Measurements from ENCODE around the gene BAHCC1.

DNA sequence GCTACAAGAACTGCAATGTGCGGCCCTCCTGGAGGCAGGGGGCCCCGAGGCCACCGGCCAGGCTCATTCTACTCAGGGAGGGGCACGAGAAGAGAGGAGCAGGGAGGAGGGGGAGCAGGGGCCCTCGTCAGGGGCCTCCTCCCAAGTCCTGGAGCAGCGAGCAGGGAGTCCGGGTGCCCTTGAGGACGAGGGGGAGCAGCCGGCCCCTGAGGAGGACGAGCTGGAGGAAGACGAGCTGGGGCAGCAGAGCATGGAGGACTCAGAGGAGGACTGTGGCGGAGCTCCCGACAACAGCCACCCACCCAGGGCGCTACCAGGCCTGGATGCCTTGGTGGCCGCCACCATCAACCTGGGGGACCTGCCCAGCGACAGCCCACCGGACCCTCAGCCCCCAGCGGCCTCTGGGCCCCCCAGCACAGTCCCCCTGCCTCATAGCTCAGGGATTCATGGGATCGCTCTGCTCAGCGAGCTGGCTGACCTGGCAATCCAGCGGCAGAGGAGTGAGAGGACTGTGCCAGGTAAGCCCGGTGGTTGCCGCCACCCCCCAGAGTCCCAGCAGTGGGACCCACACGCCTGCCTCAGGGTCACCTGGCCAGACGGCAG is 52.2 kb downstream of the BAHCC1 start:
- TF ChIP-seq TAF1 (IDR thresholded peaks at IDR 0.05; ENCODE audit: low read depth), result no peak
- TF ChIP-seq, protein P1, sequence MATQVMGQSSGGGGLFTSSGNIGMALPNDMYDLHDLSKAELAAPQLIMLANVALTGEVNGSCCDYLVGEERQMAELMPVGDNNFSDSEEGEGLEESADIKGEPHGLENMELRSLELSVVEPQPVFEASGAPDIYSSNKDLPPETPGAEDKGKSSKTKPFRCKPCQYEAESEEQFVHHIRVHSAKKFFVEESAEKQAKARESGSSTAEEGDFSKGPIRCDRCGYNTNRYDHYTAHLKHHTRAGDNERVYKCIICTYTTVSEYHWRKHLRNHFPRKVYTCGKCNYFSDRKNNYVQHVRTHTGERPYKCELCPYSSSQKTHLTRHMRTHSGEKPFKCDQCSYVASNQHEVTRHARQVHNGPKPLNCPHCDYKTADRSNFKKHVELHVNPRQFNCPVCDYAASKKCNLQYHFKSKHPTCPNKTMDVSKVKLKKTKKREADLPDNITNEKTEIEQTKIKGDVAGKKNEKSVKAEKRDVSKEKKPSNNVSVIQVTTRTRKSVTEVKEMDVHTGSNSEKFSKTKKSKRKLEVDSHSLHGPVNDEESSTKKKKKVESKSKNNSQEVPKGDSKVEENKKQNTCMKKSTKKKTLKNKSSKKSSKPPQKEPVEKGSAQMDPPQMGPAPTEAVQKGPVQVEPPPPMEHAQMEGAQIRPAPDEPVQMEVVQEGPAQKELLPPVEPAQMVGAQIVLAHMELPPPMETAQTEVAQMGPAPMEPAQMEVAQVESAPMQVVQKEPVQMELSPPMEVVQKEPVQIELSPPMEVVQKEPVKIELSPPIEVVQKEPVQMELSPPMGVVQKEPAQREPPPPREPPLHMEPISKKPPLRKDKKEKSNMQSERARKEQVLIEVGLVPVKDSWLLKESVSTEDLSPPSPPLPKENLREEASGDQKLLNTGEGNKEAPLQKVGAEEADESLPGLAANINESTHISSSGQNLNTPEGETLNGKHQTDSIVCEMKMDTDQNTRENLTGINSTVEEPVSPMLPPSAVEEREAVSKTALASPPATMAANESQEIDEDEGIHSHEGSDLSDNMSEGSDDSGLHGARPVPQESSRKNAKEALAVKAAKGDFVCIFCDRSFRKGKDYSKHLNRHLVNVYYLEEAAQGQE (IDR thresholded peaks at IDR 0.05; ENCODE audit: borderline replicate concordance), result no peak
- TF ChIP-seq, protein P2, sequence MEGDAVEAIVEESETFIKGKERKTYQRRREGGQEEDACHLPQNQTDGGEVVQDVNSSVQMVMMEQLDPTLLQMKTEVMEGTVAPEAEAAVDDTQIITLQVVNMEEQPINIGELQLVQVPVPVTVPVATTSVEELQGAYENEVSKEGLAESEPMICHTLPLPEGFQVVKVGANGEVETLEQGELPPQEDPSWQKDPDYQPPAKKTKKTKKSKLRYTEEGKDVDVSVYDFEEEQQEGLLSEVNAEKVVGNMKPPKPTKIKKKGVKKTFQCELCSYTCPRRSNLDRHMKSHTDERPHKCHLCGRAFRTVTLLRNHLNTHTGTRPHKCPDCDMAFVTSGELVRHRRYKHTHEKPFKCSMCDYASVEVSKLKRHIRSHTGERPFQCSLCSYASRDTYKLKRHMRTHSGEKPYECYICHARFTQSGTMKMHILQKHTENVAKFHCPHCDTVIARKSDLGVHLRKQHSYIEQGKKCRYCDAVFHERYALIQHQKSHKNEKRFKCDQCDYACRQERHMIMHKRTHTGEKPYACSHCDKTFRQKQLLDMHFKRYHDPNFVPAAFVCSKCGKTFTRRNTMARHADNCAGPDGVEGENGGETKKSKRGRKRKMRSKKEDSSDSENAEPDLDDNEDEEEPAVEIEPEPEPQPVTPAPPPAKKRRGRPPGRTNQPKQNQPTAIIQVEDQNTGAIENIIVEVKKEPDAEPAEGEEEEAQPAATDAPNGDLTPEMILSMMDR (IDR thresholded peaks at IDR 0.05; ENCODE audit: poor library complexity, severe bottlenecking), result no peak
- no peak for TF ChIP-seq EP300 (conservative IDR thresholded peaks at IDR 0.05; ENCODE audit: poor library complexity, severe bottlenecking)
- no peak for TF ChIP-seq SMC3 (conservative IDR thresholded peaks at IDR 0.05; ENCODE audit: poor library complexity)
- TF ChIP-seq POLR2AphosphoS5 (IDR thresholded peaks at IDR 0.05), result no peak
